H1 (cell line): ENCODE measurements around the gene KPNA6. TPM values are rescaled to one million over a fixed set of nuclear protein-coding genes. Genes with fewer than 3 reads are reported as not detected.
"Not testable (repeated sequence)": the region's sequence is repeated elsewhere in the genome, so short reads cannot be mapped to it uniquely, and the experiment has no call there.

Source experiments
- CTCF ChIA-PET: fragments of 300-600 bp; sonication (Branson Sonifier 250); formaldehyde crosslinking; loops from one replicate; lab custom pipeline; 2021; ENCODE audit not compliant: partially characterized antibody; lab: Charles Lee
- POLR2A ChIA-PET: fragments of 300-600 bp; sonication (Branson Sonifier 250); formaldehyde crosslinking; loops from one replicate; lab custom pipeline; 2021; ENCODE audit warnings: inconsistent platforms; ENCODE audit not compliant: partially characterized antibody; lab: Charles Lee
- DNase-seq, 2 experiments: peaks; one replicate each; pipeline versions ENCODE4 v3.0.0 to v3.0.0-alpha.2; 2010 to 2022; ENCODE audit warnings: low spot score in 2 of 2, low read depth in 1 of 2, mixed read lengths in 1 of 2
- FAIRE-seq: peaks from 2 replicates; lab custom pipeline; 2011; peaks lifted over from hg19 to GRCh38; lab: Jason Lieb, UNC
- H2AFZ ChIP-seq: 2 replicates; pipeline ENCODE4 v1.8.1; 2012; ENCODE audit warnings: low read length, inconsistent platforms
- H2AK5ac ChIP-seq: 2 replicates; pipeline ENCODE4 v1.6.1; 2013; ENCODE audit warnings: low read depth, low read length
- H2BK120ac ChIP-seq: replicated peaks from 2 replicates; pipeline ENCODE3; 2013; ENCODE audit warnings: low read depth, low read length, inconsistent platforms
- H2BK12ac ChIP-seq: 2 replicates; pipeline ENCODE4 v1.6.1; 2013; ENCODE audit warnings: low read depth, low read length
- H2BK15ac ChIP-seq: 2 replicates; pipeline ENCODE4 v1.6.1; 2013; ENCODE audit warnings: low read length
- H2BK20ac ChIP-seq: 2 replicates; pipeline ENCODE4 v1.6.1; 2013; ENCODE audit warnings: low read length
- H2BK5ac ChIP-seq: 2 replicates; pipeline ENCODE4 v1.6.1; 2013; ENCODE audit warnings: low read depth, low read length
- H3K14ac ChIP-seq: 2 replicates; pipeline ENCODE4 v1.6.1; 2013; ENCODE audit warnings: inconsistent platforms; ENCODE audit not compliant: insufficient read length
- H3K18ac ChIP-seq: 2 replicates; pipeline ENCODE4 v1.6.1; 2013; ENCODE audit warnings: low read length; ENCODE audit errors: extremely low read depth
- H3K23ac ChIP-seq: 2 replicates; pipeline ENCODE4 v1.6.1; 2013; ENCODE audit warnings: inconsistent platforms; ENCODE audit not compliant: insufficient read length
- H3K23me2 ChIP-seq: 2 replicates; pipeline ENCODE4 v1.6.1; 2013; ENCODE audit warnings: low read depth, low read length
- H3K27ac ChIP-seq: 2 replicates; pipeline ENCODE4 v1.6.1; 2011; ENCODE audit warnings: low read depth, low read length, inconsistent platforms
- H3K27me3 ChIP-seq, 4 experiments: replicated peaks in 1 of 4; 1 replicate in 1 of 4; 2 replicates in 3 of 4; pipeline versions ENCODE4 v1.6.1 to v1.8.1; 2011 to 2013; ENCODE audit warnings: low read length in 3 of 4, mild to moderate bottlenecking in 3 of 4, inconsistent platforms in 2 of 4, mixed read lengths in 2 of 4, moderate library complexity in 1 of 4; ENCODE audit not compliant: control insufficient read depth in 3 of 4, insufficient read depth in 3 of 4; ENCODE audit errors: extremely low read depth in 1 of 4
- H3K36me3 ChIP-seq, 4 experiments: 2 replicates each; pipeline versions ENCODE4 v1.6.1 to v1.8.1; 2011 to 2013; ENCODE audit warnings: mild to moderate bottlenecking in 4 of 4, low read length in 3 of 4, moderate library complexity in 2 of 4, control low read depth in 1 of 4, inconsistent platforms in 1 of 4; ENCODE audit not compliant: insufficient read depth in 4 of 4, control insufficient read depth in 2 of 4
- H3K4ac ChIP-seq: replicated peaks from 2 replicates; pipeline ENCODE3; 2013; ENCODE audit warnings: low read length, low read depth, mixed read lengths, inconsistent platforms; ENCODE audit not compliant: insufficient read length
- H3K4me1 ChIP-seq, 4 experiments: replicated peaks in 1 of 4; 1 replicate in 1 of 4; 2 replicates in 3 of 4; pipeline versions ENCODE4 v1.6.1 to v1.8.1; 2011 to 2013; ENCODE audit warnings: low read length in 3 of 4, inconsistent platforms in 2 of 4, mixed read lengths in 1 of 4; ENCODE audit not compliant: insufficient read depth in 4 of 4, control insufficient read depth in 3 of 4
- H3K4me2 ChIP-seq, 2 experiments: 2 replicates each; pipeline versions ENCODE4 v1.6.1 to v1.8.1; 2011 to 2013; ENCODE audit warnings: low read depth in 2 of 2, low read length in 2 of 2, control low read depth in 1 of 2, inconsistent platforms in 1 of 2, mild to moderate bottlenecking in 1 of 2; ENCODE audit not compliant: insufficient read depth in 1 of 2
- H3K4me3 ChIP-seq, 4 experiments: fragments of 200-600, 300-600 bp in 1 of 4; sonication (generic), shearing (Covaris generic), sonication (Bioruptor Twin) in 1 of 4; 2 replicates each; pipeline versions ENCODE4 v1.5.1 to v1.8.1; 2011 to 2016; ENCODE audit warnings: low read length in 4 of 4, low read depth in 3 of 4, control low read depth in 2 of 4, inconsistent platforms in 2 of 4, mild to moderate bottlenecking in 2 of 4, mixed read lengths in 1 of 4, moderate library complexity in 1 of 4; ENCODE audit not compliant: insufficient read depth in 2 of 4; ENCODE audit errors: extremely low read depth in 1 of 4
- H3K56ac ChIP-seq: replicated peaks from 2 replicates; pipeline ENCODE3; 2013; ENCODE audit warnings: low read depth, mild to moderate bottlenecking, mixed read lengths, low read length, inconsistent platforms; ENCODE audit not compliant: insufficient read length
- H3K79me1 ChIP-seq: 2 replicates; pipeline ENCODE4 v1.6.1; 2013; ENCODE audit warnings: low read depth, low read length, control low read depth
- H3K79me2 ChIP-seq, 2 experiments: 2 replicates each; pipeline versions ENCODE4 v1.6.1 to v1.8.1; 2012 to 2013; ENCODE audit warnings: low read length in 2 of 2, mild to moderate bottlenecking in 2 of 2, inconsistent platforms in 1 of 2; ENCODE audit not compliant: insufficient read depth in 2 of 2, control insufficient read depth in 1 of 2
- H3K9ac ChIP-seq, 4 experiments: replicated peaks in 1 of 4; 1 replicate in 1 of 4; 2 replicates in 3 of 4; pipeline versions ENCODE4 v1.6.1 to v1.8.1; 2011 to 2013; ENCODE audit warnings: low read depth in 3 of 4, low read length in 3 of 4, control low read depth in 2 of 4, mild to moderate bottlenecking in 2 of 4, moderate library complexity in 2 of 4, inconsistent platforms in 1 of 4; ENCODE audit errors: extremely low read depth in 1 of 4
- H3K9me3 ChIP-seq, 2 experiments: 2 replicates each; pipeline versions ENCODE4 v1.6.1 to v1.8.1; 2012 to 2013; ENCODE audit warnings: mild to moderate bottlenecking in 2 of 2, moderate library complexity in 2 of 2, control low read depth in 1 of 2, inconsistent platforms in 1 of 2, low read depth in 1 of 2, low read length in 1 of 2, mixed read lengths in 1 of 2; ENCODE audit not compliant: insufficient read depth in 2 of 2
- H4K20me1 ChIP-seq, 2 experiments: replicated peaks in 1 of 2; 2 replicates each; pipeline versions ENCODE3 to v1.8.1; 2011 to 2013; ENCODE audit warnings: inconsistent platforms in 2 of 2, low read length in 2 of 2, mild to moderate bottlenecking in 1 of 2; ENCODE audit not compliant: insufficient read depth in 2 of 2, control insufficient read depth in 1 of 2
- H4K5ac ChIP-seq: 2 replicates; pipeline ENCODE4 v1.6.1; 2013; ENCODE audit warnings: low read length, low read depth, mixed read lengths, inconsistent platforms; ENCODE audit not compliant: insufficient read length
- H4K8ac ChIP-seq: 2 replicates; pipeline ENCODE4 v1.8.0; 2013; ENCODE audit warnings: mild to moderate bottlenecking, moderate library complexity, low read length, inconsistent platforms; ENCODE audit not compliant: insufficient read depth; ENCODE audit errors: extremely low read depth
- H4K91ac ChIP-seq: replicated peaks from 2 replicates; pipeline ENCODE3; 2013; ENCODE audit warnings: low read length, mixed read lengths, inconsistent platforms; ENCODE audit not compliant: insufficient read length
- whole genome bisulfite sequencing, 2 experiments: shearing (Covaris generic) in 1 of 2; methylation state at CpG; one replicate each; pipeline versions ENCODE4 v1.1.6 to v1.1.7; 2013 to 2015; ENCODE audit warnings: low lambda C conversion rate in 2 of 2, mixed read lengths in 2 of 2, inconsistent platforms in 1 of 2, low coverage in 1 of 2, missing lambda C conversion rate in 1 of 2; ENCODE audit not compliant: insufficient replicate concordance in 2 of 2, insufficient coverage in 1 of 2, insufficient read length in 1 of 2; ENCODE audit errors: extremely low coverage in 1 of 2, missing lambda C conversion rate in 1 of 2; 5-methylcytosine and 5-hydroxymethylcytosine counted together
- polyA plus RNA-seq, 7 experiments: library from polyadenylated mRNA; depleted of rRNA in 3 of 7; stranded (reverse) in 5 of 7; unstranded in 2 of 7; fragments of >200 nt in 5 of 7; fragments of 200-250 nt in 2 of 7; gene quantifications; 1 replicate in 5 of 7; 2 replicates in 1 of 7; 4 replicates in 1 of 7; pipeline versions ENCODE4 v1.2.1 to v1.2.3, GENCODE V29; 2011 to 2013; ENCODE audit warnings: missing spikeins in 2 of 7, mixed read lengths in 2 of 7
- total RNA-seq: library from RNA; stranded (reverse); fragmentation: NEBNext Ultra II Directional; extraction: Animal tissue kit (Norgen Biotek cat#: 25700); gene quantifications from 2 replicates; pipeline ENCODE4 v1.2.1, GENCODE V29; 2021

The KPNA6 gene
- total and polyA plus RNA-seq, 2 of the 8 experiments (the other 6 are each of a cell fraction or from before 2014, with no cell fraction given): 24.2 to 120 TPM

DNA sequence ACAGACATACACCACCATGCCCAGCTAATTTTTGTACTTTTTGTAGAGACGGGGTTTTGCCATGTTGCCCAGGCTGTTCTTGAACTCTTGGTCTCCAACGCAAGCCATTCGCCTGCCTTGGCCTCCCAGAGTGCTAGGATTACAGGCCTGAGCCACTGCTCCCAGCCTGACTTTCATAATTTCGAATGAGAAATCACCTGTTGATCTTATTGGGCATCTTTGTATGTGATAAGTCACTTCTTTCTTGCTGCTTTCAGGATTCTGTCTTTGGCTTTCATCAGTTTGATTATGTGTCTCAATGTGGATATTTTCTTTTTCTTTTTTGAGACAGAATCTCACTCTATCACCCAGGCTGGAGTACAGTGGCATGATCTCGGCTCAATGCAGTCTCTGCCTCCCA is 39.9 kb downstream of the KPNA6 start:
- DNase-seq, H3K4me3 ChIP-seq, H3K23ac ChIP-seq, H2BK120ac ChIP-seq, H2BK12ac ChIP-seq, H3K79me1 ChIP-seq, H3K4me1 ChIP-seq, H2BK5ac ChIP-seq, H3K4me2 ChIP-seq, H4K8ac ChIP-seq, H4K91ac ChIP-seq, FAIRE-seq, POLR2A ChIA-PET, H3K9me3 ChIP-seq, H3K23me2 ChIP-seq, H3K18ac ChIP-seq, H4K5ac ChIP-seq, H3K27me3 ChIP-seq, H2BK20ac ChIP-seq, H3K36me3 ChIP-seq, H2AFZ ChIP-seq, H2AK5ac ChIP-seq, H3K14ac ChIP-seq, H3K9ac ChIP-seq, H3K27ac ChIP-seq, H3K56ac ChIP-seq, H2BK15ac ChIP-seq, H3K4ac ChIP-seq, CTCF ChIA-PET, H4K20me1 ChIP-seq: not testable (repeated sequence)
- 94% methylated on average over 5 of the region's 5 CpGs; no CpG with 5 or more reads in 1 of the 2 experiments for WGBS, 2 experiments
- peaks cover 0 to 70% of the 10 kb centered on the region in 2 experiments; a peak in 2 of 4 replicates for H3K79me2 ChIP-seq
